ENCODE measurements around the gene SYNE2.

- TF ChIP-seq EP300 (IDR thresholded peaks at IDR 0.05): no peak
- TF ChIP-seq, protein P1, sequence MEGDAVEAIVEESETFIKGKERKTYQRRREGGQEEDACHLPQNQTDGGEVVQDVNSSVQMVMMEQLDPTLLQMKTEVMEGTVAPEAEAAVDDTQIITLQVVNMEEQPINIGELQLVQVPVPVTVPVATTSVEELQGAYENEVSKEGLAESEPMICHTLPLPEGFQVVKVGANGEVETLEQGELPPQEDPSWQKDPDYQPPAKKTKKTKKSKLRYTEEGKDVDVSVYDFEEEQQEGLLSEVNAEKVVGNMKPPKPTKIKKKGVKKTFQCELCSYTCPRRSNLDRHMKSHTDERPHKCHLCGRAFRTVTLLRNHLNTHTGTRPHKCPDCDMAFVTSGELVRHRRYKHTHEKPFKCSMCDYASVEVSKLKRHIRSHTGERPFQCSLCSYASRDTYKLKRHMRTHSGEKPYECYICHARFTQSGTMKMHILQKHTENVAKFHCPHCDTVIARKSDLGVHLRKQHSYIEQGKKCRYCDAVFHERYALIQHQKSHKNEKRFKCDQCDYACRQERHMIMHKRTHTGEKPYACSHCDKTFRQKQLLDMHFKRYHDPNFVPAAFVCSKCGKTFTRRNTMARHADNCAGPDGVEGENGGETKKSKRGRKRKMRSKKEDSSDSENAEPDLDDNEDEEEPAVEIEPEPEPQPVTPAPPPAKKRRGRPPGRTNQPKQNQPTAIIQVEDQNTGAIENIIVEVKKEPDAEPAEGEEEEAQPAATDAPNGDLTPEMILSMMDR (IDR thresholded peaks at IDR 0.05): no peak
These were observed 197.0 kb downstream of the SYNE2 start for GRCh38 chr14:64049616-64050381.

All from gastroesophageal sphincter (tissue), 3 donors.